Smooth muscle cell (in vitro differentiated cells): ENCODE results near the gene PPARGC1A. TPM values are rescaled to one million over a fixed set of nuclear protein-coding genes. Genes with fewer than 3 reads are reported as not detected.

ENCODE experiments used
- DNase-seq: peaks from one replicate; lab custom pipeline; 2025; ENCODE audit not compliant: unreplicated experiment; lab: John Stamatoyannopoulos, UW
- H2AFZ ChIP-seq: fragments of 200-600 bp; sonication (generic); 2 replicates; pipeline ENCODE4 v1.6.0; 2016; ENCODE audit warnings: antibody characterized with exemption, low read depth, mild to moderate bottlenecking
- H3F3A ChIP-seq: fragments of 200-600 bp; sonication (generic); 2 replicates; pipeline ENCODE4 v1.6.0; 2017; ENCODE audit warnings: antibody characterized with exemption, low read depth
- H3K27ac ChIP-seq: fragments of 200-600 bp; sonication (generic); 2 replicates; pipeline ENCODE4 v1.5.1; 2016; ENCODE audit warnings: low read depth, mild to moderate bottlenecking
- H3K27me3 ChIP-seq: fragments of 200-600 bp; sonication (generic); 2 replicates; pipeline ENCODE4 v1.6.1; 2016; ENCODE audit warnings: low read depth, mild to moderate bottlenecking
- H3K36me3 ChIP-seq: fragments of 200-600 bp; sonication (generic); 2 replicates; pipeline ENCODE4 v1.5.1; 2016; ENCODE audit warnings: low read depth
- H3K4me1 ChIP-seq: fragments of 200-600 bp; sonication (generic); 2 replicates; pipeline ENCODE4 v1.5.1; 2016; ENCODE audit warnings: low read depth
- H3K4me2 ChIP-seq: fragments of 200-600 bp; sonication (generic); 2 replicates; pipeline ENCODE4 v1.6.0; 2016; ENCODE audit warnings: mild to moderate bottlenecking
- H3K4me3 ChIP-seq: fragments of 200-600 bp; sonication (generic); 2 replicates; pipeline ENCODE4 v1.5.1; 2016; ENCODE audit warnings: mild to moderate bottlenecking
- H3K79me2 ChIP-seq: fragments of 200-600 bp; sonication (generic); 2 replicates; pipeline ENCODE4 v1.6.0; 2016; ENCODE audit warnings: low read depth, mild to moderate bottlenecking
- H3K9ac ChIP-seq: fragments of 200-600 bp; sonication (generic); 2 replicates; pipeline ENCODE4 v1.6.0; 2016; ENCODE audit warnings: low read depth
- H3K9me3 ChIP-seq: fragments of 200-600 bp; sonication (generic); replicated peaks from 2 replicates; pipeline ENCODE4 v1.5.1; 2016; ENCODE audit warnings: low read depth
- H4K20me1 ChIP-seq: fragments of 200-600 bp; sonication (generic); 2 replicates; pipeline ENCODE4 v1.6.0; 2016; ENCODE audit warnings: low read depth
- CTCF ChIP-seq: fragments of 200-600 bp; sonication (generic); IDR thresholded peaks from 2 replicates; pipeline ENCODE4 v1.5.1; 2017; ENCODE audit warnings: borderline replicate concordance, mild to moderate bottlenecking, antibody characterized with exemption; ENCODE audit not compliant: insufficient read depth, poor library complexity, severe bottlenecking
- WGBS: methylation state at CpG from one replicate; pipeline ENCODE4 v1.1.7; 2016; ENCODE audit warnings: low lambda C conversion rate; 5-methylcytosine and 5-hydroxymethylcytosine counted together
- polyA plus RNA-seq: library from polyadenylated mRNA; unstranded; fragments of >200 nt; fragmentation: Nextera tagmentation; extraction: Ambion mirVana; gene quantifications from 2 replicates; pipeline ENCODE4 v1.2.1, GENCODE V29; 2016
- total RNA-seq: library from RNA; depleted of rRNA; stranded (reverse); fragments of >200 nt; gene quantifications from 2 replicates; pipeline ENCODE4 v1.2.3, GENCODE V29; 2014

PPARGC1A gene
- total and polyA plus RNA-seq, 2 experiments from 2014 or later = 0.25 to 2.8 TPM

- Histone ChIP-seq H4K20me1 (no peaks in the 10 kb centered on the region), H3K9me3 (no peaks in the 10 kb centered on the region), H3F3A (peaks cover 10% of the 10 kb centered on the region), H2AFZ (no peak overlapping the region), H3K27ac (peak overlapping the region; percentile 78), H3K4me2 (peak overlapping the region; percentile 73), H3K4me1 (peaks cover 9% of the 10 kb centered on the region), H3K9ac (peak overlapping the region; percentile 41), H3K36me3 (no peaks in the 10 kb centered on the region), H3K27me3 (no peaks in the 10 kb centered on the region), H3K4me3 (no peak overlapping the region), H3K79me2 (no peaks in the 10 kb centered on the region)
- TF ChIP-seq CTCF = no peak
- no peak for DNase-seq
- WGBS = 19% methylated on average over 6 of the region's 6 CpGs
Observed at GRCh38 chr4:23878246-23878891, 11.5 kb downstream of the PPARGC1A start.

- Histone ChIP-seq H4K20me1 (no peaks in the 10 kb centered on the region), H3K4me2 (peak overlapping the region; percentile 73), H3K27me3 (no peaks in the 10 kb centered on the region), H3K4me3 (no peak overlapping the region), H3K79me2 (no peaks in the 10 kb centered on the region), H3K4me1 (peaks cover 9% of the 10 kb centered on the region), H3K36me3 (no peaks in the 10 kb centered on the region), H2AFZ (no peak overlapping the region), H3F3A (peaks cover 10% of the 10 kb centered on the region), H3K9ac (no peak overlapping the region), H3K9me3 (no peaks in the 10 kb centered on the region), H3K27ac (peak overlapping the region; percentile 78)
- no peak for TF ChIP-seq CTCF
- 13% methylated on average over 2 of the region's 2 CpGs for WGBS
- no peak for DNase-seq
Observed at GRCh38 chr4:23877758-23878229, 12.1 kb downstream of the PPARGC1A start.

- Histone ChIP-seq H3K36me3 (no peaks in the 10 kb centered on the region), H3K27me3 (no peaks in the 10 kb centered on the region), H3K4me2 (no peak overlapping the region), H3K9ac (no peak overlapping the region), H3K4me3 (no peak overlapping the region), H3F3A (peaks cover 7% of the 10 kb centered on the region), H4K20me1 (no peaks in the 10 kb centered on the region), H3K27ac (no peak overlapping the region), H3K4me1 (peaks cover 9% of the 10 kb centered on the region), H3K79me2 (no peaks in the 10 kb centered on the region), H3K9me3 (no peaks in the 10 kb centered on the region), H2AFZ (no peak overlapping the region)
- no peak for DNase-seq
- WGBS = 86% methylated on average over 3 of the region's 3 CpGs
- TF ChIP-seq CTCF = no peak
Observed at GRCh38 chr4:23876418-23877089, 13.3 kb downstream of the PPARGC1A start.

GRCh38 chr4:23875317-23875716, 14.5 kb downstream of the PPARGC1A start:
- Histone ChIP-seq H3K27ac (no peak overlapping the region), H3K79me2 (no peaks in the 10 kb centered on the region), H3K4me1 (peaks cover 9% of the 10 kb centered on the region), H3K27me3 (no peaks in the 10 kb centered on the region), H3F3A (peaks cover 7% of the 10 kb centered on the region), H3K4me2 (peak overlapping the region; percentile 37), H2AFZ (no peak overlapping the region), H3K9me3 (no peaks in the 10 kb centered on the region), H3K4me3 (no peak overlapping the region), H3K36me3 (no peaks in the 10 kb centered on the region), H4K20me1 (no peaks in the 10 kb centered on the region), H3K9ac (no peak overlapping the region)
- no peak for TF ChIP-seq CTCF
- DNase-seq = no peak
- WGBS = 30% methylated on average over 6 of the region's 6 CpGs
